GM10266 (cell line): ENCODE data around the gene TEC.

Experiments used
- DNase-seq: peaks from one replicate; pipeline ENCODE4 v3.0.0; 2012; ENCODE audit errors: extremely low spot score
- TF ChIP-seq, protein P1 (sequence below): IDR thresholded peaks from 2 replicates; pipeline ENCODE4 v1.5.1; 2012; ENCODE audit warnings: mild to moderate bottlenecking, low read depth; ENCODE audit not compliant: control insufficient read depth, insufficient read depth; ENCODE audit errors: missing control alignments

Gene TEC

GRCh38 chr4:48133669-48134068 is 136.0 kb downstream of the TEC start:
- no peak for DNase-seq
- TF ChIP-seq, protein P1, sequence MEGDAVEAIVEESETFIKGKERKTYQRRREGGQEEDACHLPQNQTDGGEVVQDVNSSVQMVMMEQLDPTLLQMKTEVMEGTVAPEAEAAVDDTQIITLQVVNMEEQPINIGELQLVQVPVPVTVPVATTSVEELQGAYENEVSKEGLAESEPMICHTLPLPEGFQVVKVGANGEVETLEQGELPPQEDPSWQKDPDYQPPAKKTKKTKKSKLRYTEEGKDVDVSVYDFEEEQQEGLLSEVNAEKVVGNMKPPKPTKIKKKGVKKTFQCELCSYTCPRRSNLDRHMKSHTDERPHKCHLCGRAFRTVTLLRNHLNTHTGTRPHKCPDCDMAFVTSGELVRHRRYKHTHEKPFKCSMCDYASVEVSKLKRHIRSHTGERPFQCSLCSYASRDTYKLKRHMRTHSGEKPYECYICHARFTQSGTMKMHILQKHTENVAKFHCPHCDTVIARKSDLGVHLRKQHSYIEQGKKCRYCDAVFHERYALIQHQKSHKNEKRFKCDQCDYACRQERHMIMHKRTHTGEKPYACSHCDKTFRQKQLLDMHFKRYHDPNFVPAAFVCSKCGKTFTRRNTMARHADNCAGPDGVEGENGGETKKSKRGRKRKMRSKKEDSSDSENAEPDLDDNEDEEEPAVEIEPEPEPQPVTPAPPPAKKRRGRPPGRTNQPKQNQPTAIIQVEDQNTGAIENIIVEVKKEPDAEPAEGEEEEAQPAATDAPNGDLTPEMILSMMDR: no peak

GRCh38 chr4:48131736-48132135 is 137.9 kb downstream of the TEC start:
- no peak for DNase-seq

DNA sequence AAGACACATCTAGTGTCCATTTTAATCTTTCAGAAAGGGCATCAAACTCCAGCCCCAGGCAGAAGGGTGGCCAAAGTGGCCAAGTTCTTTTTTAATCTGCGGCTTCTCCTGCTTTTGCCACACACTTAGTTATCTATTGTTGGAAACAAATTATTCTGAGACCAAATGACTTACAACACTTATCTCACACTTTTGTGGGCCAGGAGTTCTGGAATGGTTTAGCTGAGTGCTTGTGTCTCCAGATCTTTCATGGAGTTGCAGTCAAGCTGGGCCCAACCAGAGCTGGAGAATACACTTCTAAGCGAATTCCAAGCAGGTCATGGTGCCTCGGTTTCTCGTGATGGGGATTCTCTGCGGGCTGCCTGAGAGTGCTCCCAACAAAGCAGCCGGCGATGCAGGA is 139.5 kb downstream of the TEC start:
- no peak for DNase-seq
- TF ChIP-seq, protein P1: no peak

More at GRCh38 chr4:48131736-48132135, 137.9 kb downstream of the TEC start:
- TF ChIP-seq, protein P1: no peak

DNA sequence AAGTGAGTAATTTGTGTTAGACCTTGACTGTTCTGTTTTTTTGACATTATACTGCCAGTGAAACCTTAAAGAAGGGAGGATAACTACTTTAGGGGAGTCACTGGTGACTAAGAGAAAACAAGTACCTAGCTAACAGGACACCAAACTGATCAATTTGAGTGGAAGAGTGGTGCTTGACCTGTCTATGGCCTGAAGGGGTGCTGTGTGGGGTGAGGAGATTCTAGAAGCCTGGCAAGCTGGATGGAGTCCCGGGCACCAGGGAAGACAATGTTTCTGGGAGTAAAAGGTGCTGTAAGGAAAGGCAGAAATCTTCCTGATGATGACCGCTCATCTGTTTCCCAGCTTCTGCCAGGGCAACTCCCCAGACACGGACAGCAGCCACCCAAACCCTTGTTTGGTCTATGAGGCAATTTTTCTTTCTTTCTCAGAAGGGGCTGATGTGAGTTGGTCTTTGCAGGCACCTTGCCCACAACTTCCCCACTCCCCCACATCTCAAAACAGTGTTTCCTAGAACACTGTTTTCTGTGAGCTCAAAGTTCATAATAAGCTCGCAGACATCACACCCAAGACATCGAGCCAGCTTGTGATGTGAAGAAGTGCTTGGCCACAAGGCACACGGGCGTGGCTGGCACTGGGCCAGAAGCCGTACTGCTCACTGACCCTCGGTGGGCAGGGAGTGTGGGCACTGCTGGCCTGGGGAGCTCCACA is 140.2 kb downstream of the TEC start:
- no peak for DNase-seq
- TF ChIP-seq, protein P1: no peak

- peak; percentile 62 for DNase-seq
- TF ChIP-seq, protein P1: peak; percentile 63
Measured at GRCh38 chr4:48127682-48128404, 141.8 kb downstream of the TEC start.

DNA sequence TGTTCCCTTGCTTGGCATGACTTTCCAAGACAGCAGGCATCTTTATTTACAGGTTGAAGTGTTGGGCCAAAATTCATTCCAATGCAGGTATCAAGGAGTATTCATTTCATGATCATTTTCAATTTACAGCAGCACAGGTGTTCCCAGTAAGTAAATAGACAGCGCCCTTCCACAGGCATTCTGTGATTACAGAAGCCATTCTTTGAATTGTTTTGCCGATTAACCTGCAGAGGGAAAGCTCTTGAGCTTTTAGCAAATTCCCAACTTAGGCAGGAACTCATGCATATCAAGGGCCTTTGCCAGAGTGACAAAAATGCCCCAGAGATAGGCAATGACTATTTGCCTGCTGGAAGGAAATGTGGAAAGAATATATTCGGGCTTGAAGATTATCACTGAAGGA is 142.4 kb downstream of the TEC start:
- TF ChIP-seq, protein P1: no peak
- DNase-seq: no peak

GRCh38 chr4:48126621-48127020 is 143.0 kb downstream of the TEC start:
- TF ChIP-seq, protein P1: no peak
- DNase-seq: no peak
